ENCODE results near the gene GATB.
A peak's percentile ranks its signal among the peaks of the same experiment; 100 is the strongest.

GATB gene

GRCh38 chr4:151760712-151761661, at the start of gene GATB:
TSS of gene GATB (minus strand) at chr4:151761007. CDS start at chr4:151760982, 25 bp downstream.
- TF ChIP-seq CTCF (IDR thresholded peaks at IDR 0.05; ENCODE audit: borderline replicate concordance, insufficient read depth, low read depth, low read length) = peak; percentile 49; the same call in 1 of the 2 replicates
- peak within 1 kb of the TSS; percentile 60 for H3K4me3 ChIP-seq (ENCODE audit: low read depth, low read length)

- no peak overlapping the region for H3K4me3 ChIP-seq (ENCODE audit: low read depth, low read length)
- no peak for TF ChIP-seq CTCF (IDR thresholded peaks at IDR 0.05; ENCODE audit: borderline replicate concordance, insufficient read depth, low read depth, low read length)
Observed at GRCh38 chr4:151810476-151810875, 49.7 kb upstream of the GATB start.

- no peak overlapping the region for H3K4me3 ChIP-seq (ENCODE audit: low read depth, low read length)
- no peak for TF ChIP-seq CTCF (IDR thresholded peaks at IDR 0.05; ENCODE audit: borderline replicate concordance, insufficient read depth, low read depth, low read length)
Observed at GRCh38 chr4:151809716-151810115, 48.9 kb upstream of the GATB start.

- TF ChIP-seq CTCF (IDR thresholded peaks at IDR 0.05; ENCODE audit: borderline replicate concordance, insufficient read depth, low read depth, low read length) = no peak
- no peak overlapping the region for H3K4me3 ChIP-seq (ENCODE audit: low read depth, low read length)
Observed at GRCh38 chr4:151808542-151808941, 47.7 kb upstream of the GATB start.

GRCh38 chr4:151808120-151808529, 47.3 kb upstream of the GATB start:
- no peak overlapping the region for H3K4me3 ChIP-seq (ENCODE audit: low read depth, low read length)
- no peak for TF ChIP-seq CTCF (IDR thresholded peaks at IDR 0.05; ENCODE audit: borderline replicate concordance, insufficient read depth, low read depth, low read length)

GRCh38 chr4:151807220-151807619, 46.4 kb upstream of the GATB start:
- no peak overlapping the region for H3K4me3 ChIP-seq (ENCODE audit: low read depth, low read length)
- TF ChIP-seq CTCF (IDR thresholded peaks at IDR 0.05; ENCODE audit: borderline replicate concordance, insufficient read depth, low read depth, low read length) = no peak

GRCh38 chr4:151806511-151806927, 45.7 kb upstream of the GATB start:
- H3K4me3 ChIP-seq (ENCODE audit: low read depth, low read length) = no peak overlapping the region
- TF ChIP-seq CTCF (IDR thresholded peaks at IDR 0.05; ENCODE audit: borderline replicate concordance, insufficient read depth, low read depth, low read length) = no peak

All from GM12875 (cell line).